ENCODE data around the gene TBKBP1.
A peak's percentile ranks its signal among the peaks of the same experiment; 100 is the strongest.

TBKBP1 gene

GRCh38 chr17:47715669-47716325 is 21.8 kb downstream of the TBKBP1 start:
- no peak for DNase-seq

DNA sequence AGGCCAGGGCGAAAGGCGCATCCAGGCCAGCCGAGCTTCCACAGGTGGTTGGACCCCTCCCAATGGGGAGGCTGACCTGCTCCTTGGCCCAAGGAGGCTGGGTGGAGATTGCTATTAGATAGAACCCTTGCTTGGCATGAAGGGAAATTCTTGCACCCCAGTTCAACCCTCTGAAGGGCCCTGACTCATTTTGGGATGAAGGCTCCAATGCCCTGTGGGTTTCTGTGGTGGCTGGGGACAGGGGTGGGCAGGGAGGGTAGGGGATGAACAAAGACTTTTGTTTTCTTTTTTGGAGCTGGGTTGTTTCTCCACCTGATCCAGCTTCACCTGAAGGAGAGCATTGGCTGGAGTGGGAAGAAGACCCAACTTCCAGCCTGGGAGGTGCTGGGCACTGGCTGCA is 22.4 kb downstream of the TBKBP1 start:
- no peak for DNase-seq

- DNase-seq = peak; percentile 45
Observed at GRCh38 chr17:47717261-47717697, 23.3 kb downstream of the TBKBP1 start.

- DNase-seq = no peak
Observed at GRCh38 chr17:47717979-47718621, 24.1 kb downstream of the TBKBP1 start.

- DNase-seq = no peak
Observed at GRCh38 chr17:47718634-47719405, 24.9 kb downstream of the TBKBP1 start.

DNA sequence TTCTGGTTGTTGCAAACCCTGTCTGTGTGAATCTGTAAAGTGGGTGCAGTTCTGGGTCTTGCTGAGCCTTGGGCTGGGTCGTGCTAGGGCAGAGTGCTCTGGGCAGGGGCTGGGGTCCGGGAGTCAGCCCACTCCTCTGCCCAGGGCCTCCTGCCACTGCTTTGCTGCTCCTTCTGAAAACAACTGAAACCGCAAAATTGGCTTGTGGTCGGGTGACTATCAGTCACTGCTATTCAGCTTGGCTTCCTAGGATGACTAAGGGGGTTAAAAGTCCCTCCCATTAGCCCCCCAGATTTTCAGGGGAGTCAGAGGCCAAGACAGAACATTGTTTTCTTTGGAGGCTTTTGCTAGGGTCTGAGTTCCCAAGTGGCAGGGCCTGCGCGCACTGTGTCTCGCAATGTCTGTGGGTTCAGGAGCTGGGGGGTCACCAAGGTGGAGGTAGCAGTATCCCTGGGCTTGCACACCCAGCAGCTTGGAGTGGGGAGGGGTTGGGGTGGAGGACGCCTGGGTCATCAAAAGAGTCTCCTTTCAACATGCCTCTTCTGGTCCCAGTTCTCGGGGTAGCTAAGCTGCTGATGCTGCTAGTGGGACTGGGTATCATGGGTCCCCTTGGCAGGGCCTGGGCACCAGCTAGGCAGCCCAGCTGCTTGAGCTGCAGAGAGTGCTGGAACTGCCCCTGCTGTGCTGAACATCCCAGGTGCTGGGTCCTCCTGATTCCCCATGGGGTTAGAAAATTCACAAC is 25.6 kb downstream of the TBKBP1 start:
- DNase-seq = peak; percentile 51

DNA sequence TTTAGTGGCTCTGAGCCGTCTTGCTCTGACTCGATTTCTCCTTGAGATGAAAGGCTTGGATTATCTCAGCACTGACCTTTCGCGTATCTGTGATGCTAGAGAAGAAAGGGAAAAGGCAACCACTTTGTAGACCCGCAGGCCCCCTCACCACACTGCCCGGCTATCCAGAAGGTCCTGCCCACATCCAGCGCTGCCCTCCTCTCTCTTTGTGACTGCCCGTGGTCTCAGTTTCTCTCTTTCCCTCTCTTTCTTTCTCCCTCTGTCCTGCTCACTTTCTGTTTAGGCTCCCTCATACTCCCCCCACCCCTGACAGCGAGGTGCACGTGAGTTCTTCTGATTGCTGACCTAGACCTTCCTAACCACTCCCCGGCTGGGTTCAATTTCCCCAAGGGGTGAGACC is 26.2 kb downstream of the TBKBP1 start:
- no peak for DNase-seq

GRCh38 chr17:47720754-47721533 is 27.0 kb downstream of the TBKBP1 start:
- DNase-seq = peak; percentile 69

- no peak for DNase-seq
Observed at GRCh38 chr17:47721725-47722124, 27.8 kb downstream of the TBKBP1 start.

GRCh38 chr17:47724705-47725104 is 30.7 kb downstream of the TBKBP1 start:
- no peak for DNase-seq

DNA sequence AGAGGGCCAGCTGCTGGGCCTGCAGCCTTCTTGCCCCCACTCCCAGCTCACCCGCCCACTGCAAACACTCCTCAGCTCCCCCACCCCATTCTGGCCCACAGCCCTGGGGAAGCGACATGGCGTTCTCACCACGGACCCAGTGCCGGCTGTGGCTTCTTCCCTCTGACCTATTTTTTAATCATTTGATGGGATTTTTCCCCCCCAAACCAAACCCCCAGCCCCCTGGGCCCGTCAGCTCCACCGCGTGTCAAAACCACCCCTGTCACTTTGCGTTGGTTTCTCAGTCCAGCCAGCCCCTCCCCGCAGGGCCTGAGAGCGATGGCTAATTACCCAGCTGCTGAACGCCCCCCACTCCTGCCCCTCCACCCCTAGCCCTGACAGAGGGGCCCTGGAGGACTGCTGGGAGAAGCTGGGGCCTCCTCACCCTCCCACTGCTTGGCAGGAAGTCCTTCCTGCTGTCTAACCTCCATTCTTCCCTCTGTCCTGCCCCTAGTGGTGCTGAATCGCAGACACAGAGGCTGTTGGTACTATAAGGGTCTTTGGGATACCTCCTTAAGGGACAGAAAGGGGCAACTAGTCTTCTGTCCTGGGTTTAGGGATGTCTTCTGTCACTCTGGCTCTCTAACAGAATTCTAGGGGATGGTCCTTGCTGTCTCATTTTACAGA is 31.6 kb downstream of the TBKBP1 start:
- no peak for DNase-seq

DNA sequence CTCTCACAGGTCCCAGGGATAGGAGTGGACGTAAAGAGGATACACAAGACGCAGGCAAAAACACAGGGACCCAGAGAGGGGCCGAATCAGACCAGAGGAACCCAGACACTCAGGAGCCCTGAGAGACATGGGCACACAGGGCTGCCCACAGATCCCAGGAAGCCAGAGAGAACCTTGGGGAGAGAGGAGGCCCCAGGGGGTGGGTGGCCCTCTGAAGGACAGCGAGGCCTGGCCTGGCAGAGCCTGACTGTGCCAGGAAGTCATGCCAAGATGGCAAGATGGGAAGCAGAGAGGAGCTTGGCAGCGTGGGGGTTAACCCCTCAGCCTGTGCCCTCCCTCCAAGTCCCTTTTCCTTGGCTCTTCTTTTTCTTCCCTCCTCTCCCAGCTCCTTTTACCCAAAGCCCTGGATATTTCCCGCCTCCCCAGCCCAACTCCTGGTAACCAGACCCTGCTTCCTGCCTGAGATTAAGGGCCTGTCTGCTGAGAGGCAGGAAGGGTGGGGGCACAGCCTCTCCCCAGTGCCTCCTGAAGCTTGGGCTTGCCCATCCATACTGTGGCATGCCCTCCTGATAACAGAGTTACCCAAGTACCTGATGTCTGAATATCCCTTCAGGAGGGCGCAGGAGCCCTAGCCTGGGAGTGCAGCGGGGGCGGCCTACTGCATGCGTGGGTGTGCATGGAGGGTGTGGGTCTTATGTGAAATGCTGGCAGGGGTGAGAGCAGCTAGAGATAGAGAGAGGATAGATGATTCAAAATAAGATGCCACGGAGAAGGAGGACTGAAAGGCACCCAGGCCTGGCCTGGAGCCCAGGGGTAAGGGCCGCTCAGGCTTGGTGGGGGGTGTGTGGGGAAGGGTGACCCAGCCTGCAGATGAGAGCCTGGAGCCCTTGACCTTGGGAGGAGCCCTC is 33.1 kb downstream of the TBKBP1 start:
- DNase-seq = no peak

- DNase-seq = no peak
Observed at GRCh38 chr17:47727704-47728036, 33.7 kb downstream of the TBKBP1 start.

DNA sequence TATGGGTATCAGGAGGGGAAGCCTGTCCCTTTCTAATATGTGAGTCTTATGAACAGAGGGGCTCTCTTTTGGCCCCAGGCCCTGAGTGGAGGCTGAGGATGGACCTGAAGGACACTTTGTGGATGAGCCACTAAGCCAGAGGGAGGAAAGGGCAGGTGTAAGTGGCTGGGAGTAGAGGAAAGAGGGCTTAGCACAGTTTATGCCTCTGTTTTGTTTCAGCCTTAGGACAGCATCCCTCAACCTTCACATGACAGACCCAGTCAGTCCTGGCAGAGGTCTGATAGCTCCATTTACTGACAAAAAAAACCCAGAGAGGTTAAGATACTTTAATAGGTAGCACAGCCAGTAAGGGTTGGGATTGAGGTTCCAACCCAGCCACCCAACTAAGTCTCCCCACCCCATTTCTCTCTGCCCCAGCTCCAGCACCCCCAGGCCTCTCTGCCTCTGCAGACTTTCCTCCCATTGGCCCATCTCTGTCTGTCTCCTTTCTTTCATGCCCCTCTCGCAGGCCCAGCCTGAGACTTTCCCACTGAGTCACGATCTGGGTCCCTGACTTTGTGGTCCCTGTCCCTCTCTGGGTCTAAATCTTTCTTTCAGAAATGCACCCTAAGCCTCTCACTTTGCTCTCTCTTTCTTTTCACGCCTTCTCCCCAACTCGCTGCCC is 34.4 kb downstream of the TBKBP1 start:
- DNase-seq = no peak

- DNase-seq = no peak
Observed at GRCh38 chr17:47729476-47729875, 35.5 kb downstream of the TBKBP1 start.

DNA sequence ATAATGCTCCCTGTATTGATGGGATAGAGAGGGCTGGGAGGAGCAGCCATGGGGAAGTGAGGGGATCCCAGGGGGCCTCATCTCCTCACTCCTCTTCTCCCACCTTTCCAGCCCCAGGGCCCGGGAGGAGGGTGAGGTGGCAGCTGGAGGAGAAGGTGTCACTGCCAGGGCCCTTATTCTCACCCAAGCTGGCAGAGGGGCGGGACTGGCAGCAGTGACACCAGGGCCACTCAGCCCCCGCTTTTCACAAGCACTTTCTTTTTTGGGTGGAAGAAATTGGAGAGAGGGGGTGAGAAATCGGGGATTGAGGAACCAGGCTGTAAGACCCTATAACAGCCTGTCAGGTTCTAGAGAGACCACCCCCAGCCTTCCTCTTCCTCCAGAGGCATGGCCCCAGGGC is 36.7 kb downstream of the TBKBP1 start:
- DNase-seq = no peak

GRCh38 chr17:47731396-47731795 is 37.4 kb downstream of the TBKBP1 start:
- DNase-seq = no peak

DNA sequence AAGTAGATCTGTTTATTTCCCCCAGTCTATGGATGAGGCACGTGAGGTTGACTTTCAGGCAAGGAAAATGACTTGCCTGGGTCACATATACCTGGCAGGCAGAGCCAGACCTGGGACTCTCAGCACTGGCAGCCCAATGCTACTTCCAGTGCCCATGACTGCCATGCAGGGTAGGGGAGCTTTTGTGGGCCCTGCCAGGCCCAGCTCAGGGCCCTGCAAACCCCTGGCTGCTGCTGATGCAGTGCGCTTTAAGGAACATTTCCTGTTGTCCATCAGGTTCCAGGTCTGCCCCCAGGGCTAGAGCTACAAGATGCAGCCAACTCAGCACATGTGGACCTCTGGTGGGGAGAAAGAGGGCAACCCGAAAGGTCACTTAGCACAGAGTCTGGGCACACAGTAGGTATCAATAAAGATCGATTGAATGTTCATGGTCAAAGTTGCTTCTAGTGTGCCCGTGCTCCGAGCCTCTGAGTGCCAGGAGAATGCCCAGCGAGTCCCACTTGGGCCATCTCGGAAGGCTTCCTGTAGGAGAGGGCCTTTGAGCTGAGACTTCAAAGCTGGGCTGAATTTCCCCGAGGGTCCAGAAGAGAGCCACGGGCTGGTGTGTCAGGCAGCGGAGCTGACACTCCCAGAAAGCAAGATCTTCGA is 38.6 kb downstream of the TBKBP1 start:
- DNase-seq = no peak

- peak; percentile 93 for DNase-seq
Observed at GRCh38 chr17:47733047-47733673, 39.2 kb downstream of the TBKBP1 start, which contains the start of gene TBX21. Gene TBX21, plus strand, starts transcription at chr17:47733236. Its CDS starts 219 bp downstream, at chr17:47733455.
